Erythroblast (primary cell): ENCODE results near the gene C4B.

Experiments
- GATA1 ChIP-seq: IDR thresholded peaks from 2 replicates; pipeline ENCODE4 v1.6.1; 2011; ENCODE audit warnings: low read depth, mild to moderate bottlenecking, control low read depth, low read length, moderate library complexity
- POLR2A ChIP-seq: IDR thresholded peaks from 2 replicates; pipeline ENCODE4 v1.6.1; 2011; ENCODE audit warnings: mild to moderate bottlenecking, low read length

- TF ChIP-seq POLR2A (no peak), GATA1 (no peak)
Observed at GRCh38 chr6:31977816-31978431, 36.7 kb upstream of the C4B start.
